H1 (cell line): ENCODE results near the gene ADAMTS16. TPM values are rescaled to one million over a fixed set of nuclear protein-coding genes. Genes with fewer than 3 reads are reported as not detected.
A peak's percentile ranks its signal among the peaks of the same experiment; 100 is the strongest.

ENCODE experiments used
- CTCF ChIA-PET: fragments of 300-600 bp; sonication (Branson Sonifier 250); formaldehyde crosslinking; loops from one replicate; lab custom pipeline; 2021; ENCODE audit not compliant: partially characterized antibody; lab: Charles Lee
- POLR2A ChIA-PET: fragments of 300-600 bp; sonication (Branson Sonifier 250); formaldehyde crosslinking; loops from one replicate; lab custom pipeline; 2021; ENCODE audit warnings: inconsistent platforms; ENCODE audit not compliant: partially characterized antibody; lab: Charles Lee
- DNase-seq, 2 experiments: peaks; one replicate each; pipeline versions ENCODE4 v3.0.0 to v3.0.0-alpha.2; 2010 to 2022; ENCODE audit warnings: low spot score in 2 of 2, low read depth in 1 of 2, mixed read lengths in 1 of 2
- FAIRE-seq: peaks from 2 replicates; lab custom pipeline; 2011; peaks lifted over from hg19 to GRCh38; lab: Jason Lieb, UNC
- H2AFZ ChIP-seq: 2 replicates; pipeline ENCODE4 v1.8.1; 2012; ENCODE audit warnings: low read length, inconsistent platforms
- H2AK5ac ChIP-seq: 2 replicates; pipeline ENCODE4 v1.6.1; 2013; ENCODE audit warnings: low read depth, low read length
- H2BK120ac ChIP-seq: replicated peaks from 2 replicates; pipeline ENCODE3; 2013; ENCODE audit warnings: low read depth, low read length, inconsistent platforms
- H2BK12ac ChIP-seq: 2 replicates; pipeline ENCODE4 v1.6.1; 2013; ENCODE audit warnings: low read depth, low read length
- H2BK15ac ChIP-seq: 2 replicates; pipeline ENCODE4 v1.6.1; 2013; ENCODE audit warnings: low read length
- H2BK20ac ChIP-seq: 2 replicates; pipeline ENCODE4 v1.6.1; 2013; ENCODE audit warnings: low read length
- H2BK5ac ChIP-seq: 2 replicates; pipeline ENCODE4 v1.6.1; 2013; ENCODE audit warnings: low read depth, low read length
- H3K14ac ChIP-seq: 2 replicates; pipeline ENCODE4 v1.6.1; 2013; ENCODE audit warnings: inconsistent platforms; ENCODE audit not compliant: insufficient read length
- H3K18ac ChIP-seq: 2 replicates; pipeline ENCODE4 v1.6.1; 2013; ENCODE audit warnings: low read length; ENCODE audit errors: extremely low read depth
- H3K23ac ChIP-seq: 2 replicates; pipeline ENCODE4 v1.6.1; 2013; ENCODE audit warnings: inconsistent platforms; ENCODE audit not compliant: insufficient read length
- H3K23me2 ChIP-seq: 2 replicates; pipeline ENCODE4 v1.6.1; 2013; ENCODE audit warnings: low read depth, low read length
- H3K27ac ChIP-seq: 2 replicates; pipeline ENCODE4 v1.6.1; 2011; ENCODE audit warnings: low read depth, low read length, inconsistent platforms
- H3K27me3 ChIP-seq, 4 experiments: replicated peaks in 1 of 4; 1 replicate in 1 of 4; 2 replicates in 3 of 4; pipeline versions ENCODE4 v1.6.1 to v1.8.1; 2011 to 2013; ENCODE audit warnings: low read length in 3 of 4, mild to moderate bottlenecking in 3 of 4, inconsistent platforms in 2 of 4, mixed read lengths in 2 of 4, moderate library complexity in 1 of 4; ENCODE audit not compliant: control insufficient read depth in 3 of 4, insufficient read depth in 3 of 4; ENCODE audit errors: extremely low read depth in 1 of 4
- H3K36me3 ChIP-seq, 4 experiments: 2 replicates each; pipeline versions ENCODE4 v1.6.1 to v1.8.1; 2011 to 2013; ENCODE audit warnings: mild to moderate bottlenecking in 4 of 4, low read length in 3 of 4, moderate library complexity in 2 of 4, control low read depth in 1 of 4, inconsistent platforms in 1 of 4; ENCODE audit not compliant: insufficient read depth in 4 of 4, control insufficient read depth in 2 of 4
- H3K4ac ChIP-seq: replicated peaks from 2 replicates; pipeline ENCODE3; 2013; ENCODE audit warnings: low read length, low read depth, mixed read lengths, inconsistent platforms; ENCODE audit not compliant: insufficient read length
- H3K4me1 ChIP-seq, 4 experiments: replicated peaks in 1 of 4; 1 replicate in 1 of 4; 2 replicates in 3 of 4; pipeline versions ENCODE4 v1.6.1 to v1.8.1; 2011 to 2013; ENCODE audit warnings: low read length in 3 of 4, inconsistent platforms in 2 of 4, mixed read lengths in 1 of 4; ENCODE audit not compliant: insufficient read depth in 4 of 4, control insufficient read depth in 3 of 4
- H3K4me2 ChIP-seq, 2 experiments: 2 replicates each; pipeline versions ENCODE4 v1.6.1 to v1.8.1; 2011 to 2013; ENCODE audit warnings: low read depth in 2 of 2, low read length in 2 of 2, control low read depth in 1 of 2, inconsistent platforms in 1 of 2, mild to moderate bottlenecking in 1 of 2; ENCODE audit not compliant: insufficient read depth in 1 of 2
- H3K4me3 ChIP-seq, 4 experiments: fragments of 200-600, 300-600 bp in 1 of 4; sonication (generic), shearing (Covaris generic), sonication (Bioruptor Twin) in 1 of 4; 2 replicates each; pipeline versions ENCODE4 v1.5.1 to v1.8.1; 2011 to 2016; ENCODE audit warnings: low read length in 4 of 4, low read depth in 3 of 4, control low read depth in 2 of 4, inconsistent platforms in 2 of 4, mild to moderate bottlenecking in 2 of 4, mixed read lengths in 1 of 4, moderate library complexity in 1 of 4; ENCODE audit not compliant: insufficient read depth in 2 of 4; ENCODE audit errors: extremely low read depth in 1 of 4
- H3K56ac ChIP-seq: replicated peaks from 2 replicates; pipeline ENCODE3; 2013; ENCODE audit warnings: low read depth, mild to moderate bottlenecking, mixed read lengths, low read length, inconsistent platforms; ENCODE audit not compliant: insufficient read length
- H3K79me1 ChIP-seq: 2 replicates; pipeline ENCODE4 v1.6.1; 2013; ENCODE audit warnings: low read depth, low read length, control low read depth
- H3K79me2 ChIP-seq, 2 experiments: 2 replicates each; pipeline versions ENCODE4 v1.6.1 to v1.8.1; 2012 to 2013; ENCODE audit warnings: low read length in 2 of 2, mild to moderate bottlenecking in 2 of 2, inconsistent platforms in 1 of 2; ENCODE audit not compliant: insufficient read depth in 2 of 2, control insufficient read depth in 1 of 2
- H3K9ac ChIP-seq, 4 experiments: replicated peaks in 1 of 4; 1 replicate in 1 of 4; 2 replicates in 3 of 4; pipeline versions ENCODE4 v1.6.1 to v1.8.1; 2011 to 2013; ENCODE audit warnings: low read depth in 3 of 4, low read length in 3 of 4, control low read depth in 2 of 4, mild to moderate bottlenecking in 2 of 4, moderate library complexity in 2 of 4, inconsistent platforms in 1 of 4; ENCODE audit errors: extremely low read depth in 1 of 4
- H3K9me3 ChIP-seq, 2 experiments: 2 replicates each; pipeline versions ENCODE4 v1.6.1 to v1.8.1; 2012 to 2013; ENCODE audit warnings: mild to moderate bottlenecking in 2 of 2, moderate library complexity in 2 of 2, control low read depth in 1 of 2, inconsistent platforms in 1 of 2, low read depth in 1 of 2, low read length in 1 of 2, mixed read lengths in 1 of 2; ENCODE audit not compliant: insufficient read depth in 2 of 2
- H4K20me1 ChIP-seq, 2 experiments: replicated peaks in 1 of 2; 2 replicates each; pipeline versions ENCODE3 to v1.8.1; 2011 to 2013; ENCODE audit warnings: inconsistent platforms in 2 of 2, low read length in 2 of 2, mild to moderate bottlenecking in 1 of 2; ENCODE audit not compliant: insufficient read depth in 2 of 2, control insufficient read depth in 1 of 2
- H4K5ac ChIP-seq: 2 replicates; pipeline ENCODE4 v1.6.1; 2013; ENCODE audit warnings: low read length, low read depth, mixed read lengths, inconsistent platforms; ENCODE audit not compliant: insufficient read length
- H4K8ac ChIP-seq: 2 replicates; pipeline ENCODE4 v1.8.0; 2013; ENCODE audit warnings: mild to moderate bottlenecking, moderate library complexity, low read length, inconsistent platforms; ENCODE audit not compliant: insufficient read depth; ENCODE audit errors: extremely low read depth
- H4K91ac ChIP-seq: replicated peaks from 2 replicates; pipeline ENCODE3; 2013; ENCODE audit warnings: low read length, mixed read lengths, inconsistent platforms; ENCODE audit not compliant: insufficient read length
- CBX8 ChIP-seq: fragments of 300-800, 300-1000 bp; sonication (generic); IDR thresholded peaks from 2 replicates; pipeline ENCODE4 v1.7.1; 2016; ENCODE audit warnings: low read depth, low read length, borderline replicate concordance
- HDAC2 ChIP-seq, 2 experiments: fragments of 300-600 bp in 1 of 2; sonication (generic) in 1 of 2; IDR thresholded peaks; 2 replicates each; pipeline ENCODE4 v1.6.1; 2011 to 2012; ENCODE audit warnings: low read depth in 2 of 2, low read length in 2 of 2, mild to moderate bottlenecking in 2 of 2, moderate library complexity in 2 of 2, borderline replicate concordance in 1 of 2, inconsistent platforms in 1 of 2
- JUN ChIP-seq: IDR thresholded peaks from 2 replicates; pipeline ENCODE4 v1.6.1; 2011; ENCODE audit warnings: low read depth, mild to moderate bottlenecking, improper control_type of control experiment, low read length
- NRF1 ChIP-seq: IDR thresholded peaks from 2 replicates; pipeline ENCODE4 v1.6.1; 2011; ENCODE audit warnings: mild to moderate bottlenecking, low read depth, low read length, improper control_type of control experiment
- POU5F1 ChIP-seq: IDR thresholded peaks from 2 replicates; pipeline ENCODE4 v1.6.1; 2011; ENCODE audit warnings: low read depth, mild to moderate bottlenecking, low read length, moderate library complexity
- WGBS, 2 experiments: shearing (Covaris generic) in 1 of 2; methylation state at CpG; one replicate each; pipeline versions ENCODE4 v1.1.6 to v1.1.7; 2013 to 2015; ENCODE audit warnings: low lambda C conversion rate in 2 of 2, mixed read lengths in 2 of 2, inconsistent platforms in 1 of 2, low coverage in 1 of 2, missing lambda C conversion rate in 1 of 2; ENCODE audit not compliant: insufficient replicate concordance in 2 of 2, insufficient coverage in 1 of 2, insufficient read length in 1 of 2; ENCODE audit errors: extremely low coverage in 1 of 2, missing lambda C conversion rate in 1 of 2; 5-methylcytosine and 5-hydroxymethylcytosine counted together
- polyA plus RNA-seq, 7 experiments: library from polyadenylated mRNA; depleted of rRNA in 3 of 7; stranded (reverse) in 5 of 7; unstranded in 2 of 7; fragments of >200 nt in 5 of 7; fragments of 200-250 nt in 2 of 7; gene quantifications; 1 replicate in 5 of 7; 2 replicates in 1 of 7; 4 replicates in 1 of 7; pipeline versions ENCODE4 v1.2.1 to v1.2.3, GENCODE V29; 2011 to 2013; ENCODE audit warnings: missing spikeins in 2 of 7, mixed read lengths in 2 of 7
- total RNA-seq: library from RNA; stranded (reverse); fragmentation: NEBNext Ultra II Directional; extraction: Animal tissue kit (Norgen Biotek cat#: 25700); gene quantifications from 2 replicates; pipeline ENCODE4 v1.2.1, GENCODE V29; 2021

ADAMTS16 gene
- total and polyA plus RNA-seq, 2 of the 8 experiments (the other 6 are each of a cell fraction or from before 2014, with no cell fraction given), result 3.7 to 16.0 TPM

GRCh38 chr5:5352675-5353074, 212.5 kb downstream of the ADAMTS16 start:
- TF ChIP-seq CBX8, result no peak
- TF ChIP-seq POU5F1, result no peak
- TF ChIP-seq JUN, result no peak
- no peak for TF ChIP-seq HDAC2 (IDR thresholded peaks at IDR 0.05; ENCODE audit: borderline replicate concordance in 1 of 2, low read depth in 2 of 2, low read length in 2 of 2)
- TF ChIP-seq NRF1, result no peak
- TF ChIP-seq, all 59 proteins: peak for 0
- no peak overlapping the region; the same call in 1 of the 2 replicates for H2AK5ac ChIP-seq
- no peak overlapping the region for H3K4me3 ChIP-seq
- DNase-seq (no peak), FAIRE-seq (no peak)
- H2AFZ ChIP-seq, result no peak overlapping the region
- peak overlapping the region; percentile 82; the same call in 1 of the 2 replicates for H2BK12ac ChIP-seq
- H3K14ac ChIP-seq, result no peak overlapping the region
- peak overlapping the region; percentile 97 for H3K4ac ChIP-seq
- peaks cover 3% of the 10 kb centered on the region; the same call in 1 of the 2 replicates for H3K23me2 ChIP-seq
- no peak overlapping the region for H3K18ac ChIP-seq
- H4K8ac ChIP-seq, result no peak overlapping the region
- H3K27ac ChIP-seq, result no peak overlapping the region
- no peak overlapping the region for H3K4me2 ChIP-seq
- H3K79me1 ChIP-seq, result peaks cover 3% of the 10 kb centered on the region
- no peak overlapping the region for H3K23ac ChIP-seq
- 96% methylated on average over 18 of the region's 18 CpGs; no CpG with 5 or more reads in 1 of the 2 experiments for WGBS, 2 experiments
- no peaks in the 10 kb centered on the region; a peak in 1 of 7 replicates for H3K27me3 ChIP-seq
- peak overlapping the region; percentile 36; the same call in 1 of the 2 replicates for H2BK5ac ChIP-seq
- CTCF ChIA-PET, result interaction anchor here (0.9 kb wide), 1 partner anchor 66 kb away, joined by 4 read pairs; no protein-coding TSS in a partner anchor
- no peak overlapping the region; a peak in 2 of 7 replicates for H3K9ac ChIP-seq
- POLR2A ChIA-PET, result no interaction called here
- no peaks in the 10 kb centered on the region for H3K9me3 ChIP-seq
- H3K36me3 ChIP-seq, result no peaks in the 10 kb centered on the region
- no peaks in the 10 kb centered on the region; a peak in 1 of 7 replicates for H3K4me1 ChIP-seq
- no peak overlapping the region for H4K5ac ChIP-seq
- H2BK15ac ChIP-seq, result no peak overlapping the region; the same call in 1 of the 2 replicates
- H3K79me2 ChIP-seq, result no peaks in the 10 kb centered on the region
- H3K56ac ChIP-seq, result no peak overlapping the region
- H4K91ac ChIP-seq, result peak overlapping the region; percentile 70
- H2BK20ac ChIP-seq, result no peak overlapping the region
- H4K20me1 ChIP-seq, result peaks cover 0 to 3% of the 10 kb centered on the region in 2 experiments
- H2BK120ac ChIP-seq, result peak overlapping the region; percentile 63
